Testis (tissue), 2 donors: ENCODE results near the gene BCKDK.

Experiments
- POLR2A ChIP-seq: fragments of 450-650 bp; IDR thresholded peaks from one replicate; pipeline ENCODE4 v1.6.1; 2017; ENCODE audit warnings: antibody characterized with exemption, mild to moderate bottlenecking, moderate library complexity
- TF ChIP-seq, protein P1 (sequence below), 3 experiments: fragments of 450-650 bp in 2 of 3; fragments of 200-600 bp in 1 of 3; sonication (generic) in 1 of 3; IDR thresholded peaks; one replicate each; pipeline ENCODE4 v1.5.1; 2016 to 2019; ENCODE audit warnings: antibody characterized with exemption in 3 of 3, mild to moderate bottlenecking in 2 of 3, moderate library complexity in 1 of 3

DNA sequence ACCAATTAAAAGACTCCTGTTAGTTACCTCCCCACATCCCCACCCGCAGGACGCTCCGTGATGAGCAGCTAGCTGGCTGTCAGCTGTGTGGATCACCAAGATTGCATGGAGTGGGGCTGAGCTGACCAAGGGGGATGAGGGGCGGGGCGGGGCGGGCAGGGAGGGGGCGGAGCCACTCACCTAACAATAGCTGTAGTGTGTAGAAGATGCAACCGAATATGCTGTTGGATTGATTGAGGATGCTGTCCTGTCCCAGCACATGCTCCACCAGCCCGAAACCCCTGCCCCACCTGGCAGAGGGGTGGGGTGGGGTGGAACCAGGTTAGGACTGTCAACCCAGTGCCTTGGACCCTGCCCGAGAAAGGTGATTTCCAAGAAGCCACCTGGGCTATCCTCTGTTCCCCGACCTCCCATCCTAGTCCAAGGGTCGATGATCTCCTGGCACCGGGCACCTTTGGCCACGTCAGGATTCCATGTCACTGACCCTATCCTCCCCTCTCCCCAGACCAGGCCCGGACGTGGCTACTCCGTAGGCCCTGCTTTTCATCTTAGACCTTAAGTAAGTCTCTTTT lies 15.0 kb upstream of the BCKDK start:
- TF ChIP-seq, protein P1, sequence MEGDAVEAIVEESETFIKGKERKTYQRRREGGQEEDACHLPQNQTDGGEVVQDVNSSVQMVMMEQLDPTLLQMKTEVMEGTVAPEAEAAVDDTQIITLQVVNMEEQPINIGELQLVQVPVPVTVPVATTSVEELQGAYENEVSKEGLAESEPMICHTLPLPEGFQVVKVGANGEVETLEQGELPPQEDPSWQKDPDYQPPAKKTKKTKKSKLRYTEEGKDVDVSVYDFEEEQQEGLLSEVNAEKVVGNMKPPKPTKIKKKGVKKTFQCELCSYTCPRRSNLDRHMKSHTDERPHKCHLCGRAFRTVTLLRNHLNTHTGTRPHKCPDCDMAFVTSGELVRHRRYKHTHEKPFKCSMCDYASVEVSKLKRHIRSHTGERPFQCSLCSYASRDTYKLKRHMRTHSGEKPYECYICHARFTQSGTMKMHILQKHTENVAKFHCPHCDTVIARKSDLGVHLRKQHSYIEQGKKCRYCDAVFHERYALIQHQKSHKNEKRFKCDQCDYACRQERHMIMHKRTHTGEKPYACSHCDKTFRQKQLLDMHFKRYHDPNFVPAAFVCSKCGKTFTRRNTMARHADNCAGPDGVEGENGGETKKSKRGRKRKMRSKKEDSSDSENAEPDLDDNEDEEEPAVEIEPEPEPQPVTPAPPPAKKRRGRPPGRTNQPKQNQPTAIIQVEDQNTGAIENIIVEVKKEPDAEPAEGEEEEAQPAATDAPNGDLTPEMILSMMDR (IDR thresholded peaks at IDR 0.05): no peak
- TF ChIP-seq POLR2A: no peak
